HepG2 (cell line): ENCODE results near the gene TRAPPC12. TPM values are rescaled to one million over a fixed set of nuclear protein-coding genes. Genes with fewer than 3 reads are reported as not detected.
A peak's percentile ranks its signal among the peaks of the same experiment; 100 is the strongest.

Source experiments
- KDM1A ChIP-seq: IDR thresholded peaks from 2 replicates; pipeline ENCODE4 v1.6.1; 2016; ENCODE audit warnings: missing compliant biosample characterization
- KLF6 ChIP-seq: IDR thresholded peaks from 2 replicates; pipeline ENCODE4 v1.8.0; 2016; ENCODE audit warnings: missing biosample characterization, missing genetic modification reagents
- MAFK ChIP-seq, 2 experiments: IDR thresholded peaks in 1 of 2; conservative IDR thresholded peaks in 1 of 2; 2 replicates each; pipeline ENCODE4 v1.6.1; 2011; ENCODE audit warnings: improper control_type of control experiment in 2 of 2, low read length in 2 of 2
- NFE2L1 ChIP-seq: sonication (generic); formaldehyde crosslinking; IDR thresholded peaks from 2 replicates; pipeline ENCODE4 v1.4.0; 2020; ENCODE audit warnings: missing genetic modification reagents, mild to moderate bottlenecking, borderline replicate concordance
- REPIN1 ChIP-seq: sonication (generic); formaldehyde crosslinking; IDR thresholded peaks from 2 replicates; pipeline ENCODE4 v1.8.0; 2022; ENCODE audit warnings: missing genetic modification reagents, low read depth, mild to moderate bottlenecking, borderline replicate concordance
- SKI ChIP-seq: fragments of 450-650 bp; IDR thresholded peaks from one replicate; pipeline ENCODE4 v1.6.1; 2018; ENCODE audit warnings: mild to moderate bottlenecking; ENCODE audit not compliant: partially characterized antibody
- SRF ChIP-seq: IDR thresholded peaks from 2 replicates; pipeline ENCODE4 v1.6.1; 2011; ENCODE audit warnings: mild to moderate bottlenecking, low read depth, low read length, moderate library complexity
- ZBTB25 ChIP-seq: IDR thresholded peaks from 2 replicates; pipeline ENCODE4 v1.6.1; 2018; ENCODE audit warnings: missing genetic modification reagents
- ZFP90 ChIP-seq: sonication (generic); formaldehyde crosslinking; IDR thresholded peaks from 2 replicates; pipeline ENCODE4 v1.8.0; 2022; ENCODE audit warnings: missing genetic modification reagents, mild to moderate bottlenecking, inconsistent platforms, borderline replicate concordance
- ZNF207 ChIP-seq: fragments of 450-650 bp; IDR thresholded peaks from 2 replicates; pipeline ENCODE4 v1.6.1; 2016; ENCODE audit warnings: antibody characterized with exemption, borderline replicate concordance
- ZNF230 ChIP-seq: sonication (generic); formaldehyde crosslinking; IDR thresholded peaks from 2 replicates; pipeline ENCODE4 v1.4.0; 2020; ENCODE audit warnings: mild to moderate bottlenecking, missing genetic modification reagents
- ZNF432 ChIP-seq: sonication (generic); formaldehyde crosslinking; IDR thresholded peaks from 2 replicates; pipeline ENCODE4 v1.5.0; 2020; ENCODE audit warnings: missing genetic modification reagents, mild to moderate bottlenecking, borderline replicate concordance
- ZNF510 ChIP-seq: sonication (generic); formaldehyde crosslinking; IDR thresholded peaks from 2 replicates; pipeline ENCODE4 v1.4.0; 2020; ENCODE audit warnings: low read depth, mild to moderate bottlenecking, missing genetic modification reagents
- ZNF546 ChIP-seq: sonication (generic); formaldehyde crosslinking; conservative IDR thresholded peaks from 2 replicates; pipeline ENCODE4 v1.8.1; 2023; ENCODE audit warnings: mild to moderate bottlenecking, missing genetic modification reagents
- ZNF547 ChIP-seq: sonication (generic); formaldehyde crosslinking; IDR thresholded peaks from 2 replicates; pipeline ENCODE4 v1.5.1; 2020; ENCODE audit warnings: mild to moderate bottlenecking, missing genetic modification reagents
- ZNF562 ChIP-seq: sonication (generic); formaldehyde crosslinking; IDR thresholded peaks from 2 replicates; pipeline ENCODE4 v1.8.0; 2022; ENCODE audit warnings: missing genetic modification reagents, borderline replicate concordance
- ZNF674 ChIP-seq: sonication (generic); formaldehyde crosslinking; IDR thresholded peaks from 2 replicates; pipeline ENCODE4 v1.5.0; 2020; ENCODE audit warnings: low read depth, mild to moderate bottlenecking, missing genetic modification reagents
- ZNF768 ChIP-seq: sonication (generic); formaldehyde crosslinking; IDR thresholded peaks from 2 replicates; pipeline ENCODE4 v1.4.0; 2020; ENCODE audit warnings: missing genetic modification reagents
- ZNF841 ChIP-seq: sonication (generic); formaldehyde crosslinking; IDR thresholded peaks from 2 replicates; pipeline ENCODE4 v1.8.1; 2023; ENCODE audit warnings: missing genetic modification reagents, borderline replicate concordance
- polyA plus RNA-seq, 8 experiments: library from polyadenylated mRNA; depleted of rRNA in 3 of 8; stranded (reverse) in 7 of 8; unstranded in 1 of 8; fragments of >200 nt; fragmentation: Illumina TruSeq in 4 of 8; extraction: Trizol in 4 of 8; gene quantifications; 2 replicates each; pipeline versions ENCODE4 v1.2.1 to v1.2.3, GENCODE V29; 2011 to 2016; ENCODE audit warnings: low read depth in 4 of 8, missing spikeins in 1 of 8, mixed read lengths in 1 of 8; ENCODE audit not compliant: insufficient read depth in 1 of 8
- total RNA-seq, 5 experiments: library from RNA; depleted of rRNA; stranded (reverse); fragments of >200 nt; fragmentation: Illumina TruSeq; extraction: Trizol; gene quantifications; 2 replicates each; pipeline ENCODE4 v1.2.3, GENCODE V29; 2016; ENCODE audit warnings: low read depth in 1 of 5
- TF ChIP-seq, protein P1 (sequence below): sonication (generic); formaldehyde crosslinking; IDR thresholded peaks from 2 replicates; pipeline ENCODE4 v1.4.0; 2020; ENCODE audit warnings: missing genetic modification reagents
- TF ChIP-seq, protein P2 (sequence below): IDR thresholded peaks from 2 replicates; pipeline ENCODE4 v1.6.1; 2016; ENCODE audit warnings: missing genetic modification reagents, missing compliant biosample characterization

The TRAPPC12 gene
- total and polyA plus RNA-seq, 2 of the 13 experiments (the other 11 are each of a cell fraction or from before 2014, with no cell fraction given) = 46.4 to 97.7 TPM

- no peak; the same call in 1 of the 2 replicates for TF ChIP-seq ZNF674 (CRISPR knock-in tag)
- TF ChIP-seq ZBTB25 (CRISPR knock-in tag) = peak; percentile 70
- peak; percentile 97 for TF ChIP-seq REPIN1 (CRISPR knock-in tag)
- TF ChIP-seq KDM1A = no peak
- TF ChIP-seq NFE2L1 (CRISPR knock-in tag) = 0 out of 2 replicates have a peak, but pooled peaks have one; percentile 46
- TF ChIP-seq SKI = peak; percentile 80
- TF ChIP-seq ZNF510 (CRISPR knock-in tag) = 0 out of 2 replicates have a peak, but pooled peaks have one; percentile 89
- peak; percentile 99 for TF ChIP-seq ZNF230 (CRISPR knock-in tag)
- TF ChIP-seq, protein P1, sequence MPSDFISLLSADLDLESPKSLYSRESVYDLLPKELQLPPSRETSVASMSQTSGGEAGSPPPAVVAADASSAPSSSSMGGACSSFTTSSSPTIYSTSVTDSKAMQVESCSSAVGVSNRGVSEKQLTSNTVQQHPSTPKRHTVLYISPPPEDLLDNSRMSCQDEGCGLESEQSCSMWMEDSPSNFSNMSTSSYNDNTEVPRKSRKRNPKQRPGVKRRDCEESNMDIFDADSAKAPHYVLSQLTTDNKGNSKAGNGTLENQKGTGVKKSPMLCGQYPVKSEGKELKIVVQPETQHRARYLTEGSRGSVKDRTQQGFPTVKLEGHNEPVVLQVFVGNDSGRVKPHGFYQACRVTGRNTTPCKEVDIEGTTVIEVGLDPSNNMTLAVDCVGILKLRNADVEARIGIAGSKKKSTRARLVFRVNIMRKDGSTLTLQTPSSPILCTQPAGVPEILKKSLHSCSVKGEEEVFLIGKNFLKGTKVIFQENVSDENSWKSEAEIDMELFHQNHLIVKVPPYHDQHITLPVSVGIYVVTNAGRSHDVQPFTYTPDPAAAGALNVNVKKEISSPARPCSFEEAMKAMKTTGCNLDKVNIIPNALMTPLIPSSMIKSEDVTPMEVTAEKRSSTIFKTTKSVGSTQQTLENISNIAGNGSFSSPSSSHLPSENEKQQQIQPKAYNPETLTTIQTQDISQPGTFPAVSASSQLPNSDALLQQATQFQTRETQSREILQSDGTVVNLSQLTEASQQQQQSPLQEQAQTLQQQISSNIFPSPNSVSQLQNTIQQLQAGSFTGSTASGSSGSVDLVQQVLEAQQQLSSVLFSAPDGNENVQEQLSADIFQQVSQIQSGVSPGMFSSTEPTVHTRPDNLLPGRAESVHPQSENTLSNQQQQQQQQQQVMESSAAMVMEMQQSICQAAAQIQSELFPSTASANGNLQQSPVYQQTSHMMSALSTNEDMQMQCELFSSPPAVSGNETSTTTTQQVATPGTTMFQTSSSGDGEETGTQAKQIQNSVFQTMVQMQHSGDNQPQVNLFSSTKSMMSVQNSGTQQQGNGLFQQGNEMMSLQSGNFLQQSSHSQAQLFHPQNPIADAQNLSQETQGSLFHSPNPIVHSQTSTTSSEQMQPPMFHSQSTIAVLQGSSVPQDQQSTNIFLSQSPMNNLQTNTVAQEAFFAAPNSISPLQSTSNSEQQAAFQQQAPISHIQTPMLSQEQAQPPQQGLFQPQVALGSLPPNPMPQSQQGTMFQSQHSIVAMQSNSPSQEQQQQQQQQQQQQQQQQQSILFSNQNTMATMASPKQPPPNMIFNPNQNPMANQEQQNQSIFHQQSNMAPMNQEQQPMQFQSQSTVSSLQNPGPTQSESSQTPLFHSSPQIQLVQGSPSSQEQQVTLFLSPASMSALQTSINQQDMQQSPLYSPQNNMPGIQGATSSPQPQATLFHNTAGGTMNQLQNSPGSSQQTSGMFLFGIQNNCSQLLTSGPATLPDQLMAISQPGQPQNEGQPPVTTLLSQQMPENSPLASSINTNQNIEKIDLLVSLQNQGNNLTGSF (CRISPR knock-in tag) = peak; percentile 75
- peak; percentile 94 for TF ChIP-seq ZFP90
- TF ChIP-seq KLF6 (CRISPR knock-in tag) = peak; percentile 70
- no peak for TF ChIP-seq ZNF562 (CRISPR knock-in tag)
- no peak for TF ChIP-seq ZNF207
- peak; percentile 85; the same call in 1 of the 2 replicates for TF ChIP-seq ZNF841 (CRISPR knock-in tag)
- peak; percentile 75; the same call in 1 of the 2 replicates for TF ChIP-seq ZNF768 (CRISPR knock-in tag)
- peak; percentile 90; the same call in 1 of the 2 replicates for TF ChIP-seq ZNF546 (CRISPR knock-in tag)
- peak; percentile 94 for TF ChIP-seq SRF
- 0 out of 2 replicates have a peak, but pooled peaks have one; percentile 71 for TF ChIP-seq ZNF432 (CRISPR knock-in tag)
- peak; percentile 4 to 58; a peak in 3 of 4 replicates for TF ChIP-seq MAFK (conservative IDR thresholded peaks at IDR 0.05 in 1 of 2, IDR thresholded peaks at IDR 0.05 in 1 of 2; ENCODE audit: low read length in 2 of 2)
- peak; percentile 98 for TF ChIP-seq ZNF547 (CRISPR knock-in tag)
- TF ChIP-seq, protein P2, sequence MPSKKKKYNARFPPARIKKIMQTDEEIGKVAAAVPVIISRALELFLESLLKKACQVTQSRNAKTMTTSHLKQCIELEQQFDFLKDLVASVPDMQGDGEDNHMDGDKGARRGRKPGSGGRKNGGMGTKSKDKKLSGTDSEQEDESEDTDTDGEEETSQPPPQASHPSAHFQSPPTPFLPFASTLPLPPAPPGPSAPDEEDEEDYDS = peak; percentile 32
Measured at GRCh38 chr2:3379647-3380534, at the start of gene TRAPPC12 (continued).
